Renal cortical epithelial cell (primary cell): ENCODE data around the gene SPO11. TPM values are rescaled to one million over a fixed set of nuclear protein-coding genes. Genes with fewer than 3 reads are reported as not detected.
A peak's percentile ranks its signal among the peaks of the same experiment; 100 is the strongest.

Experiments used
- DNase-seq: peaks from one replicate; pipeline ENCODE4 v3.0.0-alpha.2; 2011; ENCODE audit warnings: low read depth
- total RNA-seq: library from RNA; depleted of rRNA; stranded (reverse); fragments of >200 nt; gene quantifications from 2 replicates; pipeline ENCODE4 v1.2.3, GENCODE V29; 2014

The SPO11 gene
- total RNA-seq, 1 donor from 2014 or later = not detected

- DNase-seq = no peak
These were observed 18.6 kb upstream of the SPO11 start for GRCh38 chr20:57310821-57311514.

GRCh38 chr20:57312138-57312537 is 17.5 kb upstream of the SPO11 start:
- DNase-seq = no peak

GRCh38 chr20:57313230-57313629 is 16.4 kb upstream of the SPO11 start:
- DNase-seq = no peak

- no peak for DNase-seq
These were observed 15.7 kb upstream of the SPO11 start for GRCh38 chr20:57313951-57314350.

- no peak for DNase-seq
These were observed 14.3 kb upstream of the SPO11 start for GRCh38 chr20:57315083-57315975.

- DNase-seq = no peak
These were observed 13.6 kb upstream of the SPO11 start for GRCh38 chr20:57315976-57316480.

- DNase-seq = no peak
These were observed 12.8 kb upstream of the SPO11 start for GRCh38 chr20:57316795-57317201.

GRCh38 chr20:57317316-57317788 is 12.3 kb upstream of the SPO11 start:
- DNase-seq = no peak

- DNase-seq = no peak
These were observed 11.7 kb upstream of the SPO11 start for GRCh38 chr20:57317789-57318371.

- DNase-seq = no peak
These were observed 10.0 kb upstream of the SPO11 start for GRCh38 chr20:57319584-57319983.

GRCh38 chr20:57320358-57320757 is 9.2 kb upstream of the SPO11 start:
- no peak for DNase-seq

GRCh38 chr20:57321142-57321541 is 8.5 kb upstream of the SPO11 start:
- DNase-seq = no peak

- DNase-seq = peak; percentile 4
These were observed 7.1 kb upstream of the SPO11 start for GRCh38 chr20:57322476-57322875.

GRCh38 chr20:57323034-57323433 is 6.6 kb upstream of the SPO11 start:
- peak; percentile 20 for DNase-seq

GRCh38 chr20:57325632-57326356 is 3.8 kb upstream of the SPO11 start:
- DNase-seq = no peak

- peak; percentile 21 for DNase-seq
These were observed 2.7 kb upstream of the SPO11 start for GRCh38 chr20:57326667-57327455.

GRCh38 chr20:57327820-57328219 is 1.8 kb upstream of the SPO11 start:
- no peak for DNase-seq

- peak; percentile 26 for DNase-seq
These were observed 1.4 kb downstream of the SPO11 start for GRCh38 chr20:57330998-57331397.

GRCh38 chr20:57332105-57333089 is 2.8 kb downstream of the SPO11 start:
- DNase-seq = no peak

GRCh38 chr20:57335392-57335791 is 5.8 kb downstream of the SPO11 start:
- no peak for DNase-seq
